ENCODE measurements around the gene UPB1.

DNA sequence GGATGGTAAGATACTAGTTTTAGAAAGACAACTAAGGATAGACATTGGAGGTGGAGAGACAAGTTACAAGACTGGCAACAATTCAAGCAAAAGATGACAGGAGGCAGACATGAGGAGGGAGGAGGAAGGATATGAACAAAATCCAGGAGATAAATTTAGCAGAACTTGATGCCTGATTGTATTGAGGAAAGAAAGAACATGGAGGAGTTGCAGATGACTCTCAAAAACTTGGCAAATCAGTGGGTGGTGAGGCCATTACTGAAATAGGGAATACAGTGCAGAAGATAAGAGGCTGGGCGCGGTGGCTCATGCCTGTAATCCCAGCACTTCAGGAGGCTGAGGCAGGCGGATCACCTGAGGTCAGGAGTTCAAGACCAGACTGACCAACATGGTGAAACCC lies 2.7 kb upstream of the UPB1 start:
- TF ChIP-seq POLR2AphosphoS5 (IDR thresholded peaks at IDR 0.05) (no peak), POLR2A (IDR thresholded peaks at IDR 0.05) (no peak)
- TF ChIP-seq, protein P1, sequence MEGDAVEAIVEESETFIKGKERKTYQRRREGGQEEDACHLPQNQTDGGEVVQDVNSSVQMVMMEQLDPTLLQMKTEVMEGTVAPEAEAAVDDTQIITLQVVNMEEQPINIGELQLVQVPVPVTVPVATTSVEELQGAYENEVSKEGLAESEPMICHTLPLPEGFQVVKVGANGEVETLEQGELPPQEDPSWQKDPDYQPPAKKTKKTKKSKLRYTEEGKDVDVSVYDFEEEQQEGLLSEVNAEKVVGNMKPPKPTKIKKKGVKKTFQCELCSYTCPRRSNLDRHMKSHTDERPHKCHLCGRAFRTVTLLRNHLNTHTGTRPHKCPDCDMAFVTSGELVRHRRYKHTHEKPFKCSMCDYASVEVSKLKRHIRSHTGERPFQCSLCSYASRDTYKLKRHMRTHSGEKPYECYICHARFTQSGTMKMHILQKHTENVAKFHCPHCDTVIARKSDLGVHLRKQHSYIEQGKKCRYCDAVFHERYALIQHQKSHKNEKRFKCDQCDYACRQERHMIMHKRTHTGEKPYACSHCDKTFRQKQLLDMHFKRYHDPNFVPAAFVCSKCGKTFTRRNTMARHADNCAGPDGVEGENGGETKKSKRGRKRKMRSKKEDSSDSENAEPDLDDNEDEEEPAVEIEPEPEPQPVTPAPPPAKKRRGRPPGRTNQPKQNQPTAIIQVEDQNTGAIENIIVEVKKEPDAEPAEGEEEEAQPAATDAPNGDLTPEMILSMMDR (IDR thresholded peaks at IDR 0.05): no peak

All from suprapubic skin (tissue), 4 donors.